Motor neuron (in vitro differentiated cells): Measurements from ENCODE around the gene FGD5. TPM values are rescaled to one million over a fixed set of nuclear protein-coding genes. Genes with fewer than 3 reads are reported as not detected.
"Not testable (repeated sequence)": the region's sequence is repeated elsewhere in the genome, so short reads cannot be mapped to it uniquely, and the experiment has no call there.

ENCODE experiments used
- ATAC-seq, 8 experiments: fragments of 200-7000 bp; cut with Tn5 transposase; replicated peaks in 6 of 8; 2 replicates each; pipeline ENCODE4 v1.8.0; 2021; ENCODE audit warnings: mild to moderate bottlenecking in 8 of 8, moderate library complexity in 8 of 8
- H3K27ac ChIP-seq, 2 donors: fragments of 250-450 bp; sonication (Bioruptor Pico); 2 replicates each; pipeline ENCODE4 v1.9.0; 2021; ENCODE audit warnings: antibody characterized with exemption in 2 of 2, mild to moderate bottlenecking in 2 of 2, moderate library complexity in 1 of 2
- H3K4me1 ChIP-seq, 2 donors: fragments of 250-450 bp; sonication (Bioruptor Pico); replicated peaks in 1 of 2; 2 replicates each; pipeline ENCODE4 v1.6.1; 2021; ENCODE audit warnings: antibody characterized with exemption in 2 of 2, mild to moderate bottlenecking in 2 of 2, moderate library complexity in 1 of 2
- H3K4me3 ChIP-seq, 5 donors: fragments of 250-450 bp; sonication (Bioruptor Pico); 2 replicates each; pipeline ENCODE4 v1.9.0; 2021; ENCODE audit warnings: antibody characterized with exemption in 5 of 5, mild to moderate bottlenecking in 5 of 5, moderate library complexity in 4 of 5
- WGBS, 10 experiments: fragments of 450-650 bp; shearing (Covaris generic); methylation state at CpG; one replicate each; pipeline ENCODE4 v1.0.0; 2022; 5-methylcytosine and 5-hydroxymethylcytosine counted together
- in situ Hi-C, 9 experiments: fragments of 400-800 bp; cut with MboI; loops; one replicate each; pipeline ENCODE4 v1.15.0; 2021; ENCODE audit warnings: low sequenced_read_pairs in 9 of 9, low pct_unique_long_range_greater_than_20kb in 2 of 9; ENCODE audit not compliant: unreplicated experiment in 9 of 9
- total RNA-seq, 8 experiments: library from RNA; unstranded; fragments of 300-600 nt; gene quantifications; 2 replicates each; pipeline versions ENCODE4 v1.2.3 to v1.2.4, GENCODE V29; 2022

FGD5 gene
- total RNA-seq, 8 experiments from 2014 or later = 0.73 to 114 (median 4.0) TPM

GRCh38 chr3:14899993-14900618 lies 81.3 kb downstream of the FGD5 start:
- H3K4me1 ChIP-seq = no peaks in the 10 kb centered on the region
- 39 to 73% methylated on average over 2 to 5 of the region's 9 CpGs; no CpG with 5 or more reads in 8 of the 10 experiments for WGBS, 10 experiments
- H3K27ac ChIP-seq = no peak overlapping the region
- in situ Hi-C loops = loop anchor here in 8 of 9 experiments (25.0 kb wide), 4 partner anchors 113 to 413 kb away; partner anchors contain the start of gene CCDC174 (in 3 of the 8)
- peak in 3 of 8 experiments; percentile 17 to 27 (median 26) for ATAC-seq
- no peak overlapping the region for H3K4me3 ChIP-seq

- Histone ChIP-seq H3K4me3 (no peak overlapping the region), H3K4me1 (no peaks in the 10 kb centered on the region), H3K27ac (no peak overlapping the region)
- peak in 3 of 8 experiments; percentile 35 to 70 (median 47) for ATAC-seq
- in situ Hi-C loops = loop anchor here in 8 of 9 experiments (25.0 kb wide), 4 partner anchors 114 to 414 kb away; partner anchors contain the start of gene CCDC174 (in 3 of the 8)
- WGBS, 10 experiments = 40 to 100% (median 74%) methylated on average over 1 to 7 of the region's 15 CpGs; no CpG with 5 or more reads in 2 of the 10 experiments
Observed at GRCh38 chr3:14900881-14901873, 82.4 kb downstream of the FGD5 start.

- H3K27ac ChIP-seq = no peak overlapping the region
- no peaks in the 10 kb centered on the region for H3K4me1 ChIP-seq
- ATAC-seq = peak in 3 of 8 experiments; percentile 59 to 82 (median 81)
- WGBS, 10 experiments = 0 to 85% (median 60%) methylated on average over 1 to 4 of the region's 7 CpGs; no CpG with 5 or more reads in 5 of the 10 experiments
- in situ Hi-C loops = loop anchor here in 8 of 9 experiments (25.0 kb wide), 4 partner anchors 115 to 415 kb away; partner anchors contain the start of gene CCDC174 (in 3 of the 8)
- H3K4me3 ChIP-seq = no peak overlapping the region
Observed at GRCh38 chr3:14902719-14903118, 84.0 kb downstream of the FGD5 start.

DNA sequence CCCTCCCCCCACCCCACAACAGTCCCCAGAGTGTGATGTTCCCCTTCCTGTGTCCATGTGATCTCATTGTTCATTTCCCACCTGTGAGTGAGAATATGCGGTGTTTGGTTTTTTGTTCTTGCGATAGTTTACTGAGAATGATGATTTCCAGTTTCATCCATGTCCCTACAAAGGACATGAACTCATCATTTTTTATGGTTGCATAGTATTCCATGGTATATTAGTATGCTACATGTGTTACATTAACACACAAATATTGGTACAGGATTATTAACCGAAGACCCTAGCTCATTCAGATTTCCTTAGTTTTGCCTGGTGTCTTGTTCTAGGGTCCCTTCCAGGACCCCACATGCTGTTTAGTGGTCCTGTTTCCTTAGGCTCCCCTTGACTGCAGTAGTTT lies 84.7 kb downstream of the FGD5 start:
- not testable (repeated sequence) for H3K4me1 ChIP-seq, H3K27ac ChIP-seq, H3K4me3 ChIP-seq, ATAC-seq
- in situ Hi-C loops = loop anchor here in 8 of 9 experiments (25.0 kb wide), 4 partner anchors 116 to 416 kb away; partner anchors contain the start of gene CCDC174 (in 3 of the 8)
- 100% methylated on average over 1 of the region's 3 CpGs; no CpG with 5 or more reads in 9 of the 10 experiments for WGBS, 10 experiments

DNA sequence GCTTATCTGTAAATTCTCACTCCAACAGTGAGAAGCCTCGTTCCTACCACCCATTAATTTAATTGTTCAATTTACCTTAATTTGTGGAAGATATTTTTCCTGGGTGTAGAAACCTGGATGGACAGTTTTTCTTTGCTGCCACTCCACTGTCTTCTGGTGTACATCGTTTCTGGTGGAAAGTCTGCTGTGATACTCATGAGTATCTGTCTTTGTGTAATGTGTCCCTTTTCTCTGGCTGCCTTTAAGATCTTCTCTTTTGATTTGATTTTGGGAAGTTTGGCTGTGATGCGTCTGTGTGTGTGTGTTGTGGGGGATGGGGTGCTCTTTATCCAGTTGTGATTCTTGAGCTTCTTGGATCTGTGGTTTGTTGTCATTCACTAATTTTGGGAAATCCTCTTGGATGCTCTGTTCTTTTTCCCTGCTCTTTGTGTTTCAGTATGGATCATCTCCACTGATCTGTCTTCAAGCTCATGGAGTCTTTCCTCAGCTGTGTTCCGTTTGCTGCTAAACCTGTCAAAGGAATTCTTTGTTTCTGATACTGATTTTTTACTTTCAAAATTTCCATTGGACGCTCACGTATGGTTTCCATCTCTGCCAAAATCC lies 86.4 kb downstream of the FGD5 start:
- in situ Hi-C loops = loop anchor here in 8 of 9 experiments (25.0 kb wide), 4 partner anchors 118 to 418 kb away; partner anchors contain the start of gene CCDC174 (in 3 of the 8)
- Histone ChIP-seq H3K4me1 (no peaks in the 10 kb centered on the region), H3K27ac (no peak overlapping the region), H3K4me3 (no peak overlapping the region)
- WGBS, 10 experiments = 71 to 96% (median 85%) methylated on average over 2 to 6 of the region's 6 CpGs
- ATAC-seq = no peak

DNA sequence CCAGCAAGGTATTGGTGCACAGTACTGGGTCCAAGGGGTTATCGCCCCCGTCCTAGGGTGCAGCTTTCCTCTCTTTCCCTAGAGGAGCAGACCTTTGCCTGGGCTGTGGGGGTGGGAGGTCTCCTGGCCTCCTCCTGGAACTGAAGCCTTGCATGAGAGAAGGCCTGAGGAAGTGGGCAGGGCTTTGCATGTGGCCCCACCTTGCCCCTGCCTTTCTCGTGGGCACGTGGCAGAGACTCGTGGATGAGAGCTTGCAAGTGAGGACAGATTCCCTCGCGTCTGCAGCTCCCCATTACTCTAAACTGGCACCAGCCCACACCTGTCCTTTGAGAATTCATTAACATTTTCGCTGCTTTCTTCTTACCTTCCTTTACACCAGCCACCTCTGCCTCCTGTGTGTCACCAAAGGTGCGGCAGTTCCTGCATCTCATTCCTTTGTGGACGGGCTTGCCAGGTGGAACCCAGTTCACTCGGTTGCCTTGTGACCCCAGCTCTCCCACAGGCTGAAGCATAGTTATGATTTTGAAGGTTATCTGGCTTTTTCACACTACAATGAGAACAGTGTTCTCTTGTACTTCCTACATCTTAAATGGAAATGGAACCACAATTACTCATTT lies 87.7 kb downstream of the FGD5 start:
- WGBS, 10 experiments = 33 to 92% (median 79%) methylated on average over 1 to 9 of the region's 11 CpGs; no CpG with 5 or more reads in 4 of the 10 experiments
- Histone ChIP-seq H3K27ac (no peak overlapping the region), H3K4me1 (no peaks in the 10 kb centered on the region), H3K4me3 (no peak overlapping the region)
- peak in 1 of 8 experiments; percentile 8 for ATAC-seq
- in situ Hi-C loops = loop anchor here in 8 of 9 experiments (25.0 kb wide), 4 partner anchors 119 to 419 kb away; partner anchors contain the start of gene CCDC174 (in 3 of the 8)

GRCh38 chr3:14907043-14907966 lies 88.5 kb downstream of the FGD5 start:
- no peaks in the 10 kb centered on the region for H3K4me1 ChIP-seq
- no peak overlapping the region for H3K27ac ChIP-seq
- in situ Hi-C loops = loop anchor here in 8 of 9 experiments (25.0 kb wide), 4 partner anchors 120 to 420 kb away; partner anchors contain the start of gene CCDC174 (in 3 of the 8)
- H3K4me3 ChIP-seq = no peak overlapping the region
- WGBS, 10 experiments = 34 to 100% (median 92%) methylated on average over 1 to 14 of the region's 18 CpGs; no CpG with 5 or more reads in 3 of the 10 experiments
- ATAC-seq = peak in 2 of 8 experiments; percentile 13 to 56

DNA sequence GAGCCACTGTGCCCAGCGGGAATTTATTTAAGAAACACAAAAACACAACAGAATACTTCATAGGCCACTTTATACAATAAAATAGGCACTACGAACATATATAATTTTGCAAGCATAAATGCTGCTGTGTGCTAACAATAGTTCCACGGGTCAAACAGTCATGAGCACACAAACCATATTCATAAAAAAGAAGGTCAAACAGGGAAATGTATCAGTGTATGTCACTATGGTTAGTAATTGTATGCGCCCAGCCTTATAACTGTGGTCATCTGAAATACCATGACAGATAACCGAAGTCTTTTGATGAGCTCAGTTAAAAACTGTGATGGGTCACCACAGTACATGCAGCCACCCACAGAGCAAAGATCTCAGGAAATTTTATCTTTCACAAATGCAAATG lies 90.5 kb downstream of the FGD5 start:
- 60 to 100% (median 94%) methylated on average over 1 to 5 of the region's 5 CpGs for WGBS, 10 experiments
- H3K27ac ChIP-seq = no peak overlapping the region
- in situ Hi-C loops = loop anchor here in 8 of 9 experiments (25.0 kb wide), 4 partner anchors 122 to 422 kb away; partner anchors contain the start of gene CCDC174 (in 3 of the 8)
- H3K4me3 ChIP-seq = no peak overlapping the region
- no peak for ATAC-seq
- no peaks in the 10 kb centered on the region for H3K4me1 ChIP-seq

- in situ Hi-C loops = loop anchor here (10.0 to 25.0 kb wide), 5 partner anchors 117 to 424 kb away; partner anchors contain the start of gene CCDC174 (in 3 of the 9)
- WGBS, 10 experiments = 61 to 100% (median 80%) methylated on average over 1 to 9 of the region's 11 CpGs; no CpG with 5 or more reads in 3 of the 10 experiments
- no peak overlapping the region for H3K4me3 ChIP-seq
- H3K27ac ChIP-seq = no peak overlapping the region
- H3K4me1 ChIP-seq = no peaks in the 10 kb centered on the region
- ATAC-seq = no peak
Observed at GRCh38 chr3:14911651-14912050, 92.9 kb downstream of the FGD5 start.

GRCh38 chr3:14913071-14913925 lies 94.5 kb downstream of the FGD5 start:
- H3K27ac ChIP-seq = no peak overlapping the region
- no peak overlapping the region for H3K4me3 ChIP-seq
- 20 to 100% (median 90%) methylated on average over 1 to 3 of the region's 10 CpGs; no CpG with 5 or more reads in 3 of the 10 experiments for WGBS, 10 experiments
- in situ Hi-C loops = loop anchor here (10.0 to 25.0 kb wide), 5 partner anchors 118 to 426 kb away; partner anchors contain the start of gene CCDC174 (in 3 of the 9)
- no peaks in the 10 kb centered on the region for H3K4me1 ChIP-seq
- no peak for ATAC-seq
